Panc1 (cell line): ENCODE measurements around the gene RBFOX1. TPM values are rescaled to one million over a fixed set of nuclear protein-coding genes. Genes with fewer than 3 reads are reported as not detected.

Source experiments
- ATAC-seq: fragments of 200-7000 bp; cut with Tn5 transposase; 2 replicates; pipeline ENCODE4 v1.9.1; 2020; ENCODE audit warnings: mild to moderate bottlenecking, moderate library complexity
- BruUV-seq: library from RNA; stranded (reverse); fragments of 400-500 nt; replicated peaks from 2 replicates; lab custom pipeline; 2021; lab: Mats Ljungman, UMichigan
- CTCF ChIA-PET: fragments of 300-600 bp; sonication (Branson Sonifier 250); formaldehyde crosslinking; loops from one replicate; lab custom pipeline; 2022; ENCODE audit warnings: antibody characterized with exemption; lab: Charles Lee
- POLR2A ChIA-PET: fragments of 300-600 bp; sonication (Branson Sonifier 250); formaldehyde crosslinking; loops from one replicate; lab custom pipeline; 2022; ENCODE audit warnings: antibody characterized with exemption; lab: Charles Lee
- DNase-seq: peaks from one replicate; pipeline ENCODE4 v3.0.0-alpha.2; 2010; ENCODE audit warnings: low read depth, low spot score
- H3K27ac ChIP-seq: 2 replicates; pipeline ENCODE4 v1.5.1; 2011; ENCODE audit warnings: mild to moderate bottlenecking, low read length, inconsistent platforms
- H3K27me3 ChIP-seq: fragments of 200-500 bp; sonication (Bioruptor generic); 2 replicates; pipeline ENCODE4 v1.6.0; 2014; ENCODE audit warnings: low read length, inconsistent platforms; ENCODE audit not compliant: control insufficient read depth, insufficient read depth
- H3K36me3 ChIP-seq: fragments of 200-500 bp; sonication (Bioruptor generic); 2 replicates; pipeline ENCODE4 v1.5.1; 2014; ENCODE audit warnings: inconsistent platforms, mild to moderate bottlenecking, low read length, moderate library complexity; ENCODE audit not compliant: control insufficient read depth, insufficient read depth
- H3K4me1 ChIP-seq: 2 replicates; pipeline ENCODE4 v1.5.1; 2011; ENCODE audit warnings: inconsistent platforms, mild to moderate bottlenecking, low read length, moderate library complexity; ENCODE audit not compliant: control insufficient read depth, insufficient read depth
- H3K4me3 ChIP-seq, 2 experiments: 2 replicates each; pipeline ENCODE4 v1.5.1; 2011 to 2012; ENCODE audit warnings: low read depth in 2 of 2, low read length in 2 of 2, mild to moderate bottlenecking in 2 of 2, inconsistent platforms in 1 of 2, moderate library complexity in 1 of 2
- H3K9me3 ChIP-seq: fragments of 200-500 bp; sonication (Bioruptor generic); 2 replicates; pipeline ENCODE4 v1.5.1; 2014; ENCODE audit warnings: low read depth, mild to moderate bottlenecking, inconsistent platforms, low read length, moderate library complexity; ENCODE audit not compliant: control insufficient read depth, insufficient read depth
- POLR2AphosphoS5 ChIP-seq: IDR thresholded peaks from 2 replicates; pipeline ENCODE4 v1.6.1; 2012; ENCODE audit warnings: mild to moderate bottlenecking, low read depth, low read length, moderate library complexity
- REST ChIP-seq, 2 experiments: IDR thresholded peaks; 2 replicates each; pipeline ENCODE4 v1.6.1; 2011 to 2012; ENCODE audit warnings: low read depth in 2 of 2, control low read depth in 1 of 2, low read length in 1 of 2, mild to moderate bottlenecking in 1 of 2, moderate library complexity in 1 of 2; ENCODE audit not compliant: insufficient read depth in 1 of 2
- SIN3A ChIP-seq: IDR thresholded peaks from 2 replicates; pipeline ENCODE4 v1.6.1; 2012; ENCODE audit warnings: low read depth, mild to moderate bottlenecking, low read length, moderate library complexity, borderline replicate concordance; ENCODE audit not compliant: insufficient read depth
- TCF7L2 ChIP-seq: IDR thresholded peaks from 2 replicates; pipeline ENCODE4 v1.6.1; 2011; ENCODE audit warnings: mild to moderate bottlenecking, low read depth, low read length, inconsistent platforms
- in situ Hi-C: cut with HindIII; loops from 2 replicates; pipeline ENCODE4 v1.10.0; 2016; ENCODE audit warnings: low sequenced_read_pairs, low pct_unique_long_range_greater_than_20kb
- intact Hi-C: fragments of 100-400 bp; cut with micrococcal nuclease; formaldehyde crosslinking; loops from one replicate; pipeline ENCODE4 v1.10.0; 2022; ENCODE audit not compliant: unreplicated experiment
- total RNA-seq: library from RNA; stranded (reverse); gene quantifications from one replicate; pipeline ENCODE4 v1.2.1, GENCODE V29; 2021; ENCODE audit not compliant: unreplicated experiment
- TF ChIP-seq, protein P1 (sequence below): fragments of 450-650 bp; IDR thresholded peaks from 2 replicates; pipeline ENCODE4 v1.5.1; 2017; ENCODE audit warnings: mild to moderate bottlenecking

RBFOX1 gene
- total RNA-seq, 1 experiment from 2014 or later, result not detected

GRCh38 chr16:7577588-7577987 is 244.9 kb downstream of the RBFOX1 start:
- TF ChIP-seq SIN3A, result no peak
- TF ChIP-seq POLR2AphosphoS5, result no peak
- TF ChIP-seq TCF7L2, result no peak
- no peak for TF ChIP-seq REST (IDR thresholded peaks at IDR 0.05; ENCODE audit: insufficient read depth in 1 of 2, low read depth in 2 of 2, low read length in 1 of 2)
- TF ChIP-seq, protein P1, sequence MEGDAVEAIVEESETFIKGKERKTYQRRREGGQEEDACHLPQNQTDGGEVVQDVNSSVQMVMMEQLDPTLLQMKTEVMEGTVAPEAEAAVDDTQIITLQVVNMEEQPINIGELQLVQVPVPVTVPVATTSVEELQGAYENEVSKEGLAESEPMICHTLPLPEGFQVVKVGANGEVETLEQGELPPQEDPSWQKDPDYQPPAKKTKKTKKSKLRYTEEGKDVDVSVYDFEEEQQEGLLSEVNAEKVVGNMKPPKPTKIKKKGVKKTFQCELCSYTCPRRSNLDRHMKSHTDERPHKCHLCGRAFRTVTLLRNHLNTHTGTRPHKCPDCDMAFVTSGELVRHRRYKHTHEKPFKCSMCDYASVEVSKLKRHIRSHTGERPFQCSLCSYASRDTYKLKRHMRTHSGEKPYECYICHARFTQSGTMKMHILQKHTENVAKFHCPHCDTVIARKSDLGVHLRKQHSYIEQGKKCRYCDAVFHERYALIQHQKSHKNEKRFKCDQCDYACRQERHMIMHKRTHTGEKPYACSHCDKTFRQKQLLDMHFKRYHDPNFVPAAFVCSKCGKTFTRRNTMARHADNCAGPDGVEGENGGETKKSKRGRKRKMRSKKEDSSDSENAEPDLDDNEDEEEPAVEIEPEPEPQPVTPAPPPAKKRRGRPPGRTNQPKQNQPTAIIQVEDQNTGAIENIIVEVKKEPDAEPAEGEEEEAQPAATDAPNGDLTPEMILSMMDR, result no peak
- in situ Hi-C loops, result no loop called here
- no peaks in the 10 kb centered on the region for H3K36me3 ChIP-seq
- no peaks in the 10 kb centered on the region for H3K4me1 ChIP-seq
- ChIA-PET CTCF (no interaction called here), POLR2A (no interaction called here)
- H3K4me3 ChIP-seq, result no peak overlapping the region
- DNase-seq, result no peak
- no TSS peak for BruUV-seq
- H3K27ac ChIP-seq, result no peak overlapping the region
- H3K9me3 ChIP-seq, result no peaks in the 10 kb centered on the region
- intact Hi-C loops, result no loop called here
- peaks cover 2% of the 10 kb centered on the region for H3K27me3 ChIP-seq
- no peak for ATAC-seq

DNA sequence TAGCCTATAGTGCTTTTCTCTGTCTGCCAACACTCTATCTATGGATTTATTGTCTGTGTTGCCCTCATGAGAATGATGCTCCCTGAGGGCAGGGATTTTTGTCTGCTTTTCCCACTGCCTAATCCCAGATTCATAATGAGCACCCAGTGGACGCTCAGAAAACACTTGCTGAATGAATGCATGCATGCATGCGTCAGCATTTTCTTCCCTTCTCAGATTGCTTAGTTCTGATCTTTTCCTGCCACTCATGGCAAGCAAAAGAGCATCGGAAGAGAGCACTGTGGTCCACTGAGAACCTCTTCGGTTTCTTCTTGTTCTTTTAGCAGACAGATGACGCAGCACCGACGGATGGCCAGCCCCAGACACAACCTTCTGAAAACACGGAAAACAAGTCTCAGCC is 246.8 kb downstream of the RBFOX1 start:
- intact Hi-C loops, result no loop called here

GRCh38 chr16:7581175-7581574 is 248.5 kb downstream of the RBFOX1 start:
- intact Hi-C loops, result no loop called here

More for the DNA sequence above, 246.8 kb downstream of the RBFOX1 start:
- no peak for TF ChIP-seq SIN3A
- Histone ChIP-seq H3K27me3 (peaks cover 2% of the 10 kb centered on the region), H3K4me1 (no peaks in the 10 kb centered on the region), H3K36me3 (no peaks in the 10 kb centered on the region), H3K9me3 (no peaks in the 10 kb centered on the region), H3K27ac (no peak overlapping the region), H3K4me3 (no peak overlapping the region)
- POLR2A ChIA-PET, result no interaction called here
- ATAC-seq, result no peak
- in situ Hi-C loops, result no loop called here
- no peak for DNase-seq
- CTCF ChIA-PET, result no interaction called here
- no TSS peak for BruUV-seq

More at GRCh38 chr16:7581175-7581574, 248.5 kb downstream of the RBFOX1 start:
- no peak for DNase-seq
- Histone ChIP-seq H3K27ac (no peak overlapping the region), H3K4me3 (no peak overlapping the region), H3K4me1 (no peaks in the 10 kb centered on the region), H3K27me3 (peaks cover 2% of the 10 kb centered on the region), H3K9me3 (no peaks in the 10 kb centered on the region), H3K36me3 (no peaks in the 10 kb centered on the region)
- no peak for ATAC-seq
- in situ Hi-C loops, result no loop called here
- POLR2A ChIA-PET, result no interaction called here
- TF ChIP-seq POLR2AphosphoS5, result no peak
- TF ChIP-seq, protein P1, result no peak
- no peak for TF ChIP-seq TCF7L2
- TF ChIP-seq SIN3A, result no peak
- TF ChIP-seq REST (IDR thresholded peaks at IDR 0.05; ENCODE audit: insufficient read depth in 1 of 2, low read depth in 2 of 2, low read length in 1 of 2), result no peak
- CTCF ChIA-PET, result no interaction called here
- no TSS peak for BruUV-seq
